Keratinocyte (primary cell): ENCODE results near the gene SOCS6.

ENCODE experiments used
- EZH2 ChIP-seq: IDR thresholded peaks from one replicate; pipeline ENCODE4 v1.6.1; 2012; ENCODE audit warnings: inconsistent platforms, mild to moderate bottlenecking, low read length, moderate library complexity
- TF ChIP-seq, protein P1 (sequence below), 3 experiments: IDR thresholded peaks in 1 of 3; conservative IDR thresholded peaks in 1 of 3; optimal IDR thresholded peaks in 1 of 3; 2 replicates in 2 of 3; 3 replicates in 1 of 3; pipeline versions ENCODE3 to v1.5.1; 2011; ENCODE audit warnings: low read length in 3 of 3, mild to moderate bottlenecking in 3 of 3, moderate library complexity in 2 of 3, control low read depth in 1 of 3, inconsistent platforms in 1 of 3; ENCODE audit not compliant: insufficient read depth in 2 of 3; ENCODE audit errors: extremely low read depth in 1 of 3

DNA sequence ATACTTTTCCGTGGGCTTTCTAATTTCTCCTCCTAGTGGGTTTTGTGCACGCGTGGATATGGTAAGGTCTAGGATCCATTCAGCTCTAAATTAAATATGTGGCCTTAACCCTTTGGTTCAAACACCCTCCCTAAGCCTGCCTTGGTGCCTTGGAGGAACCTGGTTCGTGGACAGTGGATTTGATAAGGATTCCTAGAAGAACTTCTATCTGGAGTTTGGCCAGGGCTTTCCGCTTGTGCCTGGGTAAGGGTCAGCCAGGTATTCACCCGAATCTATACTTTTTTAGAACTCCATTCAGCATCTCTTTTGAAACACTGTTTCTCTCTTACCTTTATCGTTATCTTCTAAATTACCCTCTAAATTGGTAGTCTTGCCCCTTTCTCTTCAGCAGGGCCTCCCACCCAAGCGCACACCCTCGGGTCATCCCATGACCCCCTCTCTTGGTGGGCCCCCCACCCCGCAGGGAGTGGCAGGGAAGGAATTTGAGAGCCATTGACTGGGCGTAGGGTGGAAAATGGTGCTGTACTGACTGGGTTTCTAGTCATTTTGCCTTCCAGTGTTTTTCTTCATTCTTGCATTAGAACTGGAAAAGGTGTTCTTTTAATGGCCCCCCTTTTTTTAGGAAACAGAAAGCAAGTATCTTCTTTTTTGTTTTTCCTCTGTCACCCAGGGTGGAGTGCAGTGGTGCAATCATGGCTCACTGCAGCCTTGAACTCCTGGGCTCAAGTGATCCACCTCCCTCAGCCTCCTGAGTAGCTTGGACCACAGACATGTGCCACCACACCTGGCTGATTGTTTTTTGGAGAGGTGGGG lies 1.8 kb downstream of the SOCS6 start:
- TF ChIP-seq, protein P1, sequence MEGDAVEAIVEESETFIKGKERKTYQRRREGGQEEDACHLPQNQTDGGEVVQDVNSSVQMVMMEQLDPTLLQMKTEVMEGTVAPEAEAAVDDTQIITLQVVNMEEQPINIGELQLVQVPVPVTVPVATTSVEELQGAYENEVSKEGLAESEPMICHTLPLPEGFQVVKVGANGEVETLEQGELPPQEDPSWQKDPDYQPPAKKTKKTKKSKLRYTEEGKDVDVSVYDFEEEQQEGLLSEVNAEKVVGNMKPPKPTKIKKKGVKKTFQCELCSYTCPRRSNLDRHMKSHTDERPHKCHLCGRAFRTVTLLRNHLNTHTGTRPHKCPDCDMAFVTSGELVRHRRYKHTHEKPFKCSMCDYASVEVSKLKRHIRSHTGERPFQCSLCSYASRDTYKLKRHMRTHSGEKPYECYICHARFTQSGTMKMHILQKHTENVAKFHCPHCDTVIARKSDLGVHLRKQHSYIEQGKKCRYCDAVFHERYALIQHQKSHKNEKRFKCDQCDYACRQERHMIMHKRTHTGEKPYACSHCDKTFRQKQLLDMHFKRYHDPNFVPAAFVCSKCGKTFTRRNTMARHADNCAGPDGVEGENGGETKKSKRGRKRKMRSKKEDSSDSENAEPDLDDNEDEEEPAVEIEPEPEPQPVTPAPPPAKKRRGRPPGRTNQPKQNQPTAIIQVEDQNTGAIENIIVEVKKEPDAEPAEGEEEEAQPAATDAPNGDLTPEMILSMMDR (optimal IDR thresholded peaks at IDR 0.05 in 1 of 3, IDR thresholded peaks at IDR 0.05 in 1 of 3, conservative IDR thresholded peaks at IDR 0.05 in 1 of 3; ENCODE audit: extremely low read depth in 1 of 3, insufficient read depth in 2 of 3, low read length in 3 of 3) = no peak
- TF ChIP-seq EZH2 = no peak
